Fibroblast of skin of right quadriceps (primary cell): Measurements from ENCODE around the gene TPSB2.
"Not testable (repeated sequence)": the region's sequence is repeated elsewhere in the genome, so short reads cannot be mapped to it uniquely, and the experiment has no call there.

Source experiments
- DNase-seq: peaks from one replicate; pipeline ENCODE4 v3.0.0-alpha.2; 2013

The TPSB2 gene

GRCh38 chr16:1240436-1240835, 10.5 kb upstream of the TPSB2 start, which contains the start of gene TPSAB1:
TSS of gene TPSAB1 (plus strand) at chr16:1240705. CDS start at chr16:1240939, 234 bp downstream.
- DNase-seq = not testable (repeated sequence)

GRCh38 chr16:1239575-1239974, 9.6 kb upstream of the TPSB2 start:
- not testable (repeated sequence) for DNase-seq

- not testable (repeated sequence) for DNase-seq
These were observed 8.9 kb upstream of the TPSB2 start for GRCh38 chr16:1238909-1239308.

GRCh38 chr16:1237990-1238389, 8.0 kb upstream of the TPSB2 start:
- DNase-seq = no peak

- not testable (repeated sequence) for DNase-seq
These were observed 6.7 kb upstream of the TPSB2 start for GRCh38 chr16:1236659-1237058.

GRCh38 chr16:1232049-1232748, 2.2 kb upstream of the TPSB2 start:
- DNase-seq = not testable (repeated sequence)

- not testable (repeated sequence) for DNase-seq
These were observed 1.3 kb upstream of the TPSB2 start for GRCh38 chr16:1231301-1231700.

- DNase-seq = not testable (repeated sequence)
These were observed 658 bp upstream of the TPSB2 start for GRCh38 chr16:1230471-1231212.

GRCh38 chr16:1229476-1229875, 508 bp downstream of the TPSB2 start:
- not testable (repeated sequence) for DNase-seq

GRCh38 chr16:1228227-1228626, 1.8 kb downstream of the TPSB2 start:
- DNase-seq = not testable (repeated sequence)

GRCh38 chr16:1226692-1227091, 3.3 kb downstream of the TPSB2 start:
- not testable (repeated sequence) for DNase-seq

GRCh38 chr16:1225728-1226311, 4.2 kb downstream of the TPSB2 start:
- not testable (repeated sequence) for DNase-seq

GRCh38 chr16:1225051-1225451, 4.9 kb downstream of the TPSB2 start, which contains the start of gene TPSG1:
TSS of gene TPSG1 (minus strand) at chr16:1225268. CDS start at chr16:1225252, 16 bp downstream.
- DNase-seq = no peak

GRCh38 chr16:1224558-1224957, 5.4 kb downstream of the TPSB2 start:
- no peak for DNase-seq

GRCh38 chr16:1223355-1224214, 6.4 kb downstream of the TPSB2 start:
- DNase-seq = no peak

GRCh38 chr16:1222553-1223354, 7.2 kb downstream of the TPSB2 start:
- DNase-seq = no peak

- DNase-seq = no peak
These were observed 8.1 kb downstream of the TPSB2 start for GRCh38 chr16:1221628-1222552.

GRCh38 chr16:1220841-1221627, 8.9 kb downstream of the TPSB2 start:
- DNase-seq = no peak

GRCh38 chr16:1220098-1220728, 9.8 kb downstream of the TPSB2 start:
- DNase-seq = no peak
